ENCODE measurements around the gene AGRN. TPM values are rescaled to one million over a fixed set of nuclear protein-coding genes. Genes with fewer than 3 reads are reported as not detected.

Gene AGRN
- total RNA-seq, 1 donor from 2014 or later, result 374 TPM

DNA sequence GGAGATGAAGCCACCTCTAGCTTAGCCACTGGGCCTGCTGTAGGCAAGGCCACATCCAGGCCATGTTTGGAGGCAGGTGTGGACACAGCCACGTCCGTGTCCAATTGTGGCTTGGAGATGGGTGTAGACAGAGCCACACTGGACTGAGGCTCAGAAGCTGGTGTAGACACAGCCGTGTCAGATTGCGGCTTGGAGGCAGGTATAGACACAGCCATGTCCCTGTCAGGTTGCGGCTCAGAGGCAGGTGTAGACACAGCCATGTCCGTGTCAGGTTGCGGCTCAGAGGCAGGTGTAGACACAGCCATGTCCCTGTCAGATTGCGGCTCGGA, 40.2 kb upstream of the AGRN start:
- H3K27ac Mint-ChIP-seq (ENCODE audit: unreplicated experiment), result no peak overlapping the region

DNA sequence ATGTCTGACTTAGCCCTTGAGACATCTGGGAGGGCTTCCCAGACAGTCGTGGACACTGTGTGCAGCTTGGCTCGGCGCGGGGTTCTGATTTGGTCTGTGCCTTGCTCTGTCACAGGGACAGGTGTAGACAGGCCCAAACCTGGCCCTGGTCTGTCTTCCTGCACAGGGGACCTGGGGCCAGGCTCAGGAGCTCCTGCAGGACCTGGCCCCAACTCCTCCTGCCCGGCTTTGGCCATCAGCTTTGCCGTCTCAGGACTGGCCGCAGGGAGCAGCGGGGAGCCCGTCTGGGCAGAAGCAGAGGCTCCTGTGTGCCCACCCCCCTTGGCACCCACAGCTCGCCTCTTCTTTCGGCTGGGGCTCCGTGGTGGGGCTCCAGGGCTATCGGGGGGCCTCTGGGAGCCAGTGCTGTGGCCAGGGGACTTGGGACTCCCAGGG, 39.8 kb upstream of the AGRN start:
- peaks cover 3% of the 10 kb centered on the region for H3K4me1 Mint-ChIP-seq (ENCODE audit: unreplicated experiment)
- H3K27ac Mint-ChIP-seq (ENCODE audit: unreplicated experiment), result no peak overlapping the region
- no peak for DNase-seq (ENCODE audit: low spot score)
- peaks cover 7% of the 10 kb centered on the region for H3K36me3 Mint-ChIP-seq (ENCODE audit: low read depth, unreplicated experiment)
- no peaks in the 10 kb centered on the region for H3K9me3 Mint-ChIP-seq (ENCODE audit: unreplicated experiment)
- H3K4me3 Mint-ChIP-seq (ENCODE audit: unreplicated experiment), result no peak overlapping the region
- H3K27me3 Mint-ChIP-seq (ENCODE audit: unreplicated experiment), result peaks cover 17% of the 10 kb centered on the region
- TF ChIP-seq, protein P1, sequence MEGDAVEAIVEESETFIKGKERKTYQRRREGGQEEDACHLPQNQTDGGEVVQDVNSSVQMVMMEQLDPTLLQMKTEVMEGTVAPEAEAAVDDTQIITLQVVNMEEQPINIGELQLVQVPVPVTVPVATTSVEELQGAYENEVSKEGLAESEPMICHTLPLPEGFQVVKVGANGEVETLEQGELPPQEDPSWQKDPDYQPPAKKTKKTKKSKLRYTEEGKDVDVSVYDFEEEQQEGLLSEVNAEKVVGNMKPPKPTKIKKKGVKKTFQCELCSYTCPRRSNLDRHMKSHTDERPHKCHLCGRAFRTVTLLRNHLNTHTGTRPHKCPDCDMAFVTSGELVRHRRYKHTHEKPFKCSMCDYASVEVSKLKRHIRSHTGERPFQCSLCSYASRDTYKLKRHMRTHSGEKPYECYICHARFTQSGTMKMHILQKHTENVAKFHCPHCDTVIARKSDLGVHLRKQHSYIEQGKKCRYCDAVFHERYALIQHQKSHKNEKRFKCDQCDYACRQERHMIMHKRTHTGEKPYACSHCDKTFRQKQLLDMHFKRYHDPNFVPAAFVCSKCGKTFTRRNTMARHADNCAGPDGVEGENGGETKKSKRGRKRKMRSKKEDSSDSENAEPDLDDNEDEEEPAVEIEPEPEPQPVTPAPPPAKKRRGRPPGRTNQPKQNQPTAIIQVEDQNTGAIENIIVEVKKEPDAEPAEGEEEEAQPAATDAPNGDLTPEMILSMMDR (IDR thresholded peaks at IDR 0.05; ENCODE audit: unreplicated experiment), result no peak

More for the DNA sequence above, 40.2 kb upstream of the AGRN start:
- Mint-ChIP-seq H3K27me3 (ENCODE audit: unreplicated experiment) (peaks cover 20% of the 10 kb centered on the region), H3K36me3 (ENCODE audit: low read depth, unreplicated experiment) (peaks cover 7% of the 10 kb centered on the region), H3K4me3 (ENCODE audit: unreplicated experiment) (no peak overlapping the region), H3K4me1 (ENCODE audit: unreplicated experiment) (peaks cover 3% of the 10 kb centered on the region), H3K9me3 (ENCODE audit: unreplicated experiment) (no peaks in the 10 kb centered on the region)
- TF ChIP-seq, protein P1 (IDR thresholded peaks at IDR 0.05; ENCODE audit: unreplicated experiment), result no peak
- no peak for DNase-seq (ENCODE audit: low spot score)

DNA sequence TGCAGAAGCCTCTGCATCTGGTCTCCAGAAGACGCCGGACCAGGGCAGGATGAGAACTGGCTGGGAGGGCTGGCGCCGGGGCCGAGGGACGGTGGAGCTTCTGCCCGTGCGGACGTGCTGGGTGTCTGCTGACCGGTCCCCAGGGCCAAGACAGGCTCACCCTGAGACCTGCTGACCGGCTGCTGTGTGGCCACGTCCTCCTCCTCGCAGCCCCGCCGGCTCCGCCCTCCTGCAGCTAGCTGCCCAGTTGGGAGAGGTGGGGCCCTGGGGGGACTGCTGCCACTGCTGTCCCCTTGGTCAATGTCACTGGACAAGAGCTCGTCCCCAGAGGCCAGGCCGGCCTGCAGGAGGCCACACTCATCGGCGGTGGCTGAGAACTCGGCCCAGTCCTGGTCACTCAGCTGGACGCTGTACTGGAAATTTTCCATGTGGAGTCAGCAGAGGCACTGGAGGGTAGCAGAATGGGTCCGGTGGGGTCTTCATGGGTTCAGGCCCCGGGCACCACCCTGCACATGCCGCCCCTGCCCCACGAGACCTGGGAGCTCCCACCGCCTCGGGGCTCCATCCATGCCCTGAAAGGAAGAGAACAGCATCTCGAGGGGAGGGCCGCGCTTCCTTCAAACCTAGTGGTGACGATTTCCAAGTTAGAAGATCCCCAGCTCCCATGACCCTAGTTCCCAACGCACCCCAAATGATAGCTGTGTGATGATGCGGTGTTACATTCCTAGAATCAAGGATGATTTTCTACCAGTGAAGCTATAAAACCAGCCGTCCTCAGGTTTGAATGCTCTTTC, 39.1 kb upstream of the AGRN start:
- Mint-ChIP-seq H3K36me3 (ENCODE audit: low read depth, unreplicated experiment) (peaks cover 7% of the 10 kb centered on the region), H3K4me3 (ENCODE audit: unreplicated experiment) (no peak overlapping the region), H3K9me3 (ENCODE audit: unreplicated experiment) (no peaks in the 10 kb centered on the region), H3K27ac (ENCODE audit: unreplicated experiment) (no peak overlapping the region), H3K4me1 (ENCODE audit: unreplicated experiment) (peaks cover 3% of the 10 kb centered on the region), H3K27me3 (ENCODE audit: unreplicated experiment) (peaks cover 13% of the 10 kb centered on the region)
- TF ChIP-seq, protein P1 (IDR thresholded peaks at IDR 0.05; ENCODE audit: unreplicated experiment), result no peak
- no peak for DNase-seq (ENCODE audit: low spot score)

DNA sequence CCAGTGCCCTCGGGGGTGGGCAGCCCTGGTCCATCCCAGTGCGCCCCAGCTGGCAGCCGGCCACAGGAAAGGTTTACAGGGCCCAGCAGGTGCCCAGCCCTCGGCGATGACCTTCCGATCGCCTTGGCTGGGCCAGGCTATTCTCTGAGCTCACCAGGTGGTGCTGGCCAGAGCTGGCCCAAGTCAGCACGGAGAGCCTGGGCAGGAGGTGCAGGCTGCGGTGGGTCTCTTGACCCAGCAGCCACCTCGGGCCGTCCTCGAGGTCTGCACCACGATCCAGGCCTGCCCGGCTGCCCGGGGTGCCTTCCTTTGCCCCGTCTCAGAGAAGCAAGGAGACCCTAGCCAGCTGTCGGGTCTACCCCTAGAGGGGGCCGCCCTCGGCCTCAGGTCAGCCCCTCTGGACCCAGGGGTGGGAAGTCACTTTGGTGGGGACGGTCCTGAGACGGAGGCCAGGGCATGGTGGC, 38.4 kb upstream of the AGRN start:
- Mint-ChIP-seq H3K27ac (ENCODE audit: unreplicated experiment) (no peak overlapping the region), H3K27me3 (ENCODE audit: unreplicated experiment) (peaks cover 13% of the 10 kb centered on the region), H3K36me3 (ENCODE audit: low read depth, unreplicated experiment) (peaks cover 7% of the 10 kb centered on the region)

More for the DNA sequence above, 38.4 kb upstream of the AGRN start:
- Mint-ChIP-seq H3K4me1 (ENCODE audit: unreplicated experiment) (peaks cover 3% of the 10 kb centered on the region), H3K9me3 (ENCODE audit: unreplicated experiment) (no peaks in the 10 kb centered on the region), H3K4me3 (ENCODE audit: unreplicated experiment) (no peak overlapping the region)
- DNase-seq (ENCODE audit: low spot score), result no peak
- TF ChIP-seq, protein P1 (IDR thresholded peaks at IDR 0.05; ENCODE audit: unreplicated experiment), result no peak

Measured in endothelial cell (in vitro differentiated cells).